Stimulated activated memory B cell treated with anti-CD40 and anti-IgM and Interleukin-4, amounts not matched to agents 10 μg/mL and 1 μg/mL and 100 μg/mL, for 72 hours (primary cell): ENCODE measurements around the gene AFAP1.

Source experiments
- ATAC-seq: fragments of 150-1000 bp; cut with Tn5 transposase; 2 replicates; pipeline ENCODE4 v1.10.0; 2021
- H3K27ac Mint-ChIP-seq: one replicate; pipeline ENCODE4 v1.8.0; 2022; ENCODE audit warnings: mild to moderate bottlenecking, mixed read lengths
- H3K27me3 Mint-ChIP-seq: one replicate; pipeline ENCODE4 v1.8.0; 2022; ENCODE audit warnings: mixed read lengths
- H3K36me3 Mint-ChIP-seq: one replicate; pipeline ENCODE4 v1.8.0; 2022; ENCODE audit warnings: mixed read lengths
- H3K4me1 Mint-ChIP-seq: one replicate; pipeline ENCODE4 v1.8.0; 2022; ENCODE audit warnings: mixed read lengths
- H3K4me3 Mint-ChIP-seq: one replicate; pipeline ENCODE4 v1.8.0; 2022; ENCODE audit warnings: mild to moderate bottlenecking, moderate library complexity, mixed read lengths
- H3K9me3 Mint-ChIP-seq: one replicate; pipeline ENCODE4 v1.8.0; 2022; ENCODE audit warnings: mixed read lengths

Gene AFAP1

GRCh38 chr4:7758476-7758875 is 181.2 kb downstream of the AFAP1 start:
- peaks cover 14% of the 10 kb centered on the region for H3K27me3 Mint-ChIP-seq
- H3K4me1 Mint-ChIP-seq: peaks cover 6% of the 10 kb centered on the region
- no peak overlapping the region for H3K4me3 Mint-ChIP-seq
- H3K9me3 Mint-ChIP-seq: no peaks in the 10 kb centered on the region
- no peaks in the 10 kb centered on the region for H3K36me3 Mint-ChIP-seq
- no peak for ATAC-seq
- no peak overlapping the region for H3K27ac Mint-ChIP-seq

- Mint-ChIP-seq H3K4me3 (no peak overlapping the region), H3K4me1 (peaks cover 6% of the 10 kb centered on the region), H3K27ac (no peak overlapping the region), H3K9me3 (no peaks in the 10 kb centered on the region), H3K36me3 (no peaks in the 10 kb centered on the region), H3K27me3 (peaks cover 14% of the 10 kb centered on the region)
- ATAC-seq: no peak
These were observed 181.9 kb downstream of the AFAP1 start for GRCh38 chr4:7757501-7758471.

- Mint-ChIP-seq H3K4me3 (no peak overlapping the region), H3K27ac (no peak overlapping the region), H3K27me3 (peaks cover 14% of the 10 kb centered on the region), H3K4me1 (peaks cover 6% of the 10 kb centered on the region), H3K9me3 (no peaks in the 10 kb centered on the region), H3K36me3 (no peaks in the 10 kb centered on the region)
- no peak for ATAC-seq
These were observed 182.9 kb downstream of the AFAP1 start for GRCh38 chr4:7756561-7757355.

GRCh38 chr4:7756071-7756470 is 183.6 kb downstream of the AFAP1 start:
- H3K9me3 Mint-ChIP-seq: no peaks in the 10 kb centered on the region
- no peak overlapping the region for H3K27ac Mint-ChIP-seq
- no peak overlapping the region for H3K4me3 Mint-ChIP-seq
- peaks cover 14% of the 10 kb centered on the region for H3K27me3 Mint-ChIP-seq
- no peak for ATAC-seq
- H3K36me3 Mint-ChIP-seq: no peaks in the 10 kb centered on the region
- H3K4me1 Mint-ChIP-seq: peaks cover 6% of the 10 kb centered on the region

- Mint-ChIP-seq H3K27me3 (peaks cover 14% of the 10 kb centered on the region), H3K36me3 (no peaks in the 10 kb centered on the region), H3K9me3 (no peaks in the 10 kb centered on the region), H3K27ac (no peak overlapping the region), H3K4me3 (no peak overlapping the region), H3K4me1 (peaks cover 6% of the 10 kb centered on the region)
- no peak for ATAC-seq
These were observed 184.1 kb downstream of the AFAP1 start for GRCh38 chr4:7755561-7755960.

GRCh38 chr4:7754565-7755262 is 184.9 kb downstream of the AFAP1 start:
- Mint-ChIP-seq H3K4me1 (peaks cover 6% of the 10 kb centered on the region), H3K9me3 (no peaks in the 10 kb centered on the region), H3K27me3 (peaks cover 14% of the 10 kb centered on the region), H3K27ac (no peak overlapping the region), H3K36me3 (no peaks in the 10 kb centered on the region), H3K4me3 (no peak overlapping the region)
- ATAC-seq: no peak

- H3K36me3 Mint-ChIP-seq: no peaks in the 10 kb centered on the region
- peaks cover under 1% of the 10 kb centered on the region for H3K4me1 Mint-ChIP-seq
- H3K27ac Mint-ChIP-seq: no peak overlapping the region
- H3K9me3 Mint-ChIP-seq: no peaks in the 10 kb centered on the region
- H3K27me3 Mint-ChIP-seq: peaks cover 14% of the 10 kb centered on the region
- ATAC-seq: no peak
- H3K4me3 Mint-ChIP-seq: no peak overlapping the region
These were observed 185.7 kb downstream of the AFAP1 start for GRCh38 chr4:7753931-7754465.

GRCh38 chr4:7753271-7753670 is 186.4 kb downstream of the AFAP1 start:
- peaks cover 14% of the 10 kb centered on the region for H3K27me3 Mint-ChIP-seq
- no peaks in the 10 kb centered on the region for H3K36me3 Mint-ChIP-seq
- no peak overlapping the region for H3K27ac Mint-ChIP-seq
- no peak for ATAC-seq
- no peak overlapping the region for H3K4me3 Mint-ChIP-seq
- no peaks in the 10 kb centered on the region for H3K9me3 Mint-ChIP-seq
- H3K4me1 Mint-ChIP-seq: no peaks in the 10 kb centered on the region

GRCh38 chr4:7752649-7753048 is 187.0 kb downstream of the AFAP1 start:
- Mint-ChIP-seq H3K27me3 (peaks cover 14% of the 10 kb centered on the region), H3K4me1 (no peaks in the 10 kb centered on the region), H3K27ac (no peak overlapping the region), H3K4me3 (no peak overlapping the region), H3K9me3 (no peaks in the 10 kb centered on the region), H3K36me3 (no peaks in the 10 kb centered on the region)
- ATAC-seq: no peak

GRCh38 chr4:7750972-7751371 is 188.7 kb downstream of the AFAP1 start:
- no peaks in the 10 kb centered on the region for H3K9me3 Mint-ChIP-seq
- no peaks in the 10 kb centered on the region for H3K36me3 Mint-ChIP-seq
- no peak overlapping the region for H3K27ac Mint-ChIP-seq
- H3K4me3 Mint-ChIP-seq: no peak overlapping the region
- H3K4me1 Mint-ChIP-seq: no peaks in the 10 kb centered on the region
- no peak for ATAC-seq
- peaks cover 23% of the 10 kb centered on the region for H3K27me3 Mint-ChIP-seq

- peaks cover 27% of the 10 kb centered on the region for H3K27me3 Mint-ChIP-seq
- H3K27ac Mint-ChIP-seq: no peak overlapping the region
- H3K36me3 Mint-ChIP-seq: no peaks in the 10 kb centered on the region
- no peak overlapping the region for H3K4me3 Mint-ChIP-seq
- no peaks in the 10 kb centered on the region for H3K4me1 Mint-ChIP-seq
- no peaks in the 10 kb centered on the region for H3K9me3 Mint-ChIP-seq
- no peak for ATAC-seq
These were observed 189.1 kb downstream of the AFAP1 start for GRCh38 chr4:7750523-7750922.

GRCh38 chr4:7747566-7747965 is 192.1 kb downstream of the AFAP1 start:
- no peak for ATAC-seq
- Mint-ChIP-seq H3K4me3 (no peak overlapping the region), H3K27me3 (peaks cover 20% of the 10 kb centered on the region), H3K9me3 (no peaks in the 10 kb centered on the region), H3K27ac (no peak overlapping the region), H3K4me1 (no peaks in the 10 kb centered on the region), H3K36me3 (no peaks in the 10 kb centered on the region)

- no peak for ATAC-seq
- H3K4me1 Mint-ChIP-seq: no peaks in the 10 kb centered on the region
These were observed 192.6 kb downstream of the AFAP1 start for GRCh38 chr4:7747062-7747385.

GRCh38 chr4:7746351-7747061 is 193.2 kb downstream of the AFAP1 start:
- no peaks in the 10 kb centered on the region for H3K9me3 Mint-ChIP-seq
- peaks cover 20% of the 10 kb centered on the region for H3K27me3 Mint-ChIP-seq
- no peak overlapping the region for H3K4me3 Mint-ChIP-seq
- no peaks in the 10 kb centered on the region for H3K36me3 Mint-ChIP-seq
- H3K4me1 Mint-ChIP-seq: no peaks in the 10 kb centered on the region
- ATAC-seq: no peak
- H3K27ac Mint-ChIP-seq: no peak overlapping the region

More at GRCh38 chr4:7747062-7747385, 192.6 kb downstream of the AFAP1 start:
- Mint-ChIP-seq H3K4me3 (no peak overlapping the region), H3K27ac (no peak overlapping the region), H3K36me3 (no peaks in the 10 kb centered on the region), H3K9me3 (no peaks in the 10 kb centered on the region), H3K27me3 (peaks cover 20% of the 10 kb centered on the region)
